Astrocyte (in vitro differentiated cells and primary cell): ENCODE results near the gene SRGAP2B. TPM values are rescaled to one million over a fixed set of nuclear protein-coding genes. Genes with fewer than 3 reads are reported as not detected.

ENCODE experiments used
- total RNA-seq: library from RNA; stranded (reverse); gene quantifications from 2 replicates; pipeline ENCODE4 v1.2.1, GENCODE V29; 2021

SRGAP2B gene
- total RNA-seq, 1 donor from 2014 or later = 72.3 TPM

Other genes starting within 250 kb of the SRGAP2B start
- gene FAM72D, start 646 bp upstream of the SRGAP2B start, total RNA-seq = 0.70 and 1.00 TPM in 2 replicates
- not detected in 2 replicates for gene PPIAL4D, start 146.8 kb upstream of the SRGAP2B start, total RNA-seq